ENCODE results near the gene SLC34A2.

Gene SLC34A2

DNA sequence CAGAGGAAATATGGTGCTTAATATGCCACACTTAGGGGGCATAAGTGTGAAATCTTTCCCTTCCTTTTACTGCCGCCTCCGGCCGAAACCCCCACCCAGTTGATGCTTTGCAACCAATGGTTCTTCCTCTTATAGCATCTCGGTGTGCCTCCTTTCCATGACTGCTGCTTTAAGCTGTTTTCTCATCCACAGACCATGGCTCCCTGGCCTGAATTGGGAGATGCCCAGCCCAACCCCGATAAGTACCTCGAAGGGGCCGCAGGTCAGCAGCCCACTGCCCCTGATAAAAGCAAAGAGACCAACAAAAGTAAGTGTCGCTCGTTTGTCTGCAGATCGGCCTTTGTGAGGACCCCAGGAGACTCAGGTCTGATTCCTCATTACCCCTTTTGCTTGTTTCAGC lies 6.7 kb downstream of the SLC34A2 start:
- DNase-seq = no peak

GRCh38 chr4:25663781-25664180 lies 8.1 kb downstream of the SLC34A2 start:
- no peak for DNase-seq

- DNase-seq = no peak
Measured at GRCh38 chr4:25666031-25666630, 10.5 kb downstream of the SLC34A2 start.

GRCh38 chr4:25667931-25668557 lies 12.4 kb downstream of the SLC34A2 start:
- DNase-seq = no peak

GRCh38 chr4:25670991-25671390 lies 15.3 kb downstream of the SLC34A2 start:
- DNase-seq = no peak

DNA sequence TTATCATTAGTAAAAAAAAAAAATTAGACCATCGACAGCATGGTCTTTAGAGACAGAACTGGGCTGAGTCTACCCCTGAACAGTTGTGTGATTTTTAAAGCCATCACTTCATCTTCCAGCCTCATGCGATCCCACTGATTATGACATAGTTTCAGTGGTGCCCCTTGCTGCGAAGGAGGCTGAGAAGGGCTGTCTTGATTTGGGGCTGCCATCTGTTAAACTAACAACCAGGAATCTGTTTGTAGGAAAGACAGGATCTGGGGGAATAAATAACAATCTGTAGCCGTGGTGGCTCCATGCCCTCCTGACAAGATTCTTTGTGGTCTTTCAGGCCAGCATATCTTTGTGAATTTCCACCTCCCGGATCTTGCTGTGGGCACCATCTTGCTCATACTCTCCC lies 17.1 kb downstream of the SLC34A2 start:
- DNase-seq = no peak

DNA sequence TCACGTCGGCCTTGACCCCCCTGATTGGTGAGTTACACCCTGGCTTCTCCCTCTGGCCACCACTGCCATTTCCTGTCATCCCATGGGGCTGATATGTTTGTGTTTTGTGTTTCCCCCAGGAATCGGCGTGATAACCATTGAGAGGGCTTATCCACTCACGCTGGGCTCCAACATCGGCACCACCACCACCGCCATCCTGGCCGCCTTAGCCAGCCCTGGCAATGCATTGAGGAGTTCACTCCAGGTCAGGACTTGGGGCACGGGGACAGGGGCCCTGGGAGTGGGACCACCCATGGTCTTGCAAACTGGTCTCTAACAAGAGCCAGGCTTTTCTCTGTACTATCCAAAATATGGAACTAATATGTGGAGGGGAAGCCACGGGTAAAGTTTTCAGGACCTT lies 18.7 kb downstream of the SLC34A2 start:
- DNase-seq = no peak

- no peak for DNase-seq
Measured at GRCh38 chr4:25676221-25676620, 20.6 kb downstream of the SLC34A2 start.

DNA sequence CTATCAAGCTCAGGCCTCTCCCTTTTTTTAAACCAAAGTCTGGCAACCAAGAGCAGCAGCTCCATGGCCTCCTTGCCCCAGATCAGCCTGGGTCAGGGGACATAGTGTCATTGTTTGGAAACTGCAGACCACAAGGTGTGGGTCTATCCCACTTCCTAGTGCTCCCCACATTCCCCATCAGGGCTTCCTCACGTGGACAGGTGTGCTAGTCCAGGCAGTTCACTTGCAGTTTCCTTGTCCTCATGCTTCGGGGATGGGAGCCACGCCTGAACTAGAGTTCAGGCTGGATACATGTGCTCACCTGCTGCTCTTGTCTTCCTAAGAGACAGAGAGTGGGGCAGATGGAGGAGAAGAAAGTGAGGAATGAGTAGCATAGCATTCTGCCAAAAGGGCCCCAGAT lies 21.5 kb downstream of the SLC34A2 start:
- no peak for DNase-seq

DNA sequence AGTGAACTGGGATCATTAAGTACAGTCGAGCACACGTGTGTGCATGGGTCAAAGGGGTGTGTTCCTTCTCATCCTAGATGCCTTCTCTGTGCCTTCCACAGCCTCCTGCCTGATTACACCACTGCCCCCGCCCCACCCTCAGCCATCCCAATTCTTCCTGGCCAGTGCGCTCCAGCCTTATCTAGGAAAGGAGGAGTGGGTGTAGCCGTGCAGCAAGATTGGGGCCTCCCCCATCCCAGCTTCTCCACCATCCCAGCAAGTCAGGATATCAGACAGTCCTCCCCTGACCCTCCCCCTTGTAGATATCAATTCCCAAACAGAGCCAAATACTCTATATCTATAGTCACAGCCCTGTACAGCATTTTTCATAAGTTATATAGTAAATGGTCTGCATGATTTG lies 22.3 kb downstream of the SLC34A2 start:
- no peak for DNase-seq

DNA sequence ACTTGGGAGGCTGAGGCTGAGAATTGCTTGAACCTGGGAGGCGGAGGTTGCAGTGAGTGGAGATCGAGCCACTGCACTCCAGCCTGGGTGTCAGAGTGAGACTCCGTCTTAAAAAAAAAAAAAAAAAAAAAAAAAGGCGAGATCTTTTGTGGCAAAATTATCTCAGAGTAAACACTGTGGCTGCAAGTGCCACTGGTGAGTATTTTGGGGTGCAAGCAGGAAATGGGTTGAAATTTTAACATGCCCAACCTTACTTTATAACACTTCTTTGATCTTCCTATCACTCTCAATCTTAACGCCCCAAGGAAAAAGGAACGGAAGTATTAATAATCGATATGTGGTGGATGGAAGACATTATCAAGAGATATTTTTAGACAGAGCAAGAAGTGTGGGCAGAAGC lies 32.1 kb downstream of the SLC34A2 start:
- no peak for DNase-seq

DNA sequence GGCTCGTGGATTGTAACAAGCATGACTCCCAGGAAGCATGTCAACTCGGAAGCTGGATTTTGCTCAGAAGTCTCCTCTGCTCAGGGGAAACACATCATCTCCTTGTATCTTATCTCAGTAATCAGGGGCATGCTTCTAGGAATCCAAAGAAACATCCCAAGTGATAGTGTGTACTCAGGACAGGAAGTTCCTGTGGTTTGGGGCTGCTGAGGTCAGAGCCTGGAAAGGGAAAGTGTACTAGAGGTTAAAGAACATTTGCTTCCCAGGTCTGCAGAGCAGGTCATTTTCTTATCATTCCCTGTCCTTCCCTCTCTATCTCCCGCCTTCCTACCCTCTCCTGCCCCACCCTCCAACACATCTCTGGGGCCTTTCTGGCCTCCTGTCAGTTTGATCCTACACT lies 38.8 kb downstream of the SLC34A2 start:
- no peak for DNase-seq

GRCh38 chr4:25696409-25696808 lies 40.8 kb downstream of the SLC34A2 start:
- no peak for DNase-seq

GRCh38 chr4:25697516-25697915 lies 41.9 kb downstream of the SLC34A2 start:
- no peak for DNase-seq

DNA sequence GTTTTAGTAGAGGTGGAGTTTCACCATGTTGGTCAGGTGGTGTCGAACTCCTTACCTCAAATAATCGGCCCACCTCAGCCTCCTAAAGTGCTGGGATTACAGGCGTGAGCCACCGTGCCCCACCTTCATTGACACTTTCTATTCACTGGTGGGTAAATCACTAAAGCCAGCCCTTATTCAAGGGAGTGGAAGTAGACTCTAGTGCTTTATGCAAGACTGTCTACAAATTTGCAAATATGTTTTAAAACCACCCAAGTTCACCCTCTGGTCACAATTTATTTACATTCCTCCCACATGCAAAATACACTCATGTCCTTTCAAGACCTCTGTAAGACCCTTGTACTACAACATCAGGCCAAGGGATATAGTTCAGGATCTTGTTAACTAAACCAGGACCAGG lies 45.0 kb downstream of the SLC34A2 start:
- no peak for DNase-seq

DNA sequence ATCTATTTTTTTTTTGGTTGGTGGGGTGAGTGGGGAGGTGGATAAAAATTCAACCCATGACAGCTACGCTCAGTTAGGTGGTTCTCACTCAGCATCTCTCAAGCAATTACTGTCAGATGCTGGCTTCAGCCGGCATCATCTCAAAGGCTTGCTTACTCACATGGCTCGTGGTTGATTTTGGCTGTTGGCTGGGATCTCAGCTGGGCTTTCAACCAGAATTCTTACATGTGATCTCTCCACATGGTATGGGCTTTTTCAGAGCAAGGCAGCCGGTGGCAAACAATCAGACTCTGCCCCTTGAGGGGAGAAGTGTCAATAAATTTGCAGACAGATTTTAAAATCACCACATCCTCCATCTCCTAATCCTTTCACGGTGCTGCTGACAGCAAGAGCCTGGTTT lies 47.2 kb downstream of the SLC34A2 start:
- no peak for DNase-seq

DNA sequence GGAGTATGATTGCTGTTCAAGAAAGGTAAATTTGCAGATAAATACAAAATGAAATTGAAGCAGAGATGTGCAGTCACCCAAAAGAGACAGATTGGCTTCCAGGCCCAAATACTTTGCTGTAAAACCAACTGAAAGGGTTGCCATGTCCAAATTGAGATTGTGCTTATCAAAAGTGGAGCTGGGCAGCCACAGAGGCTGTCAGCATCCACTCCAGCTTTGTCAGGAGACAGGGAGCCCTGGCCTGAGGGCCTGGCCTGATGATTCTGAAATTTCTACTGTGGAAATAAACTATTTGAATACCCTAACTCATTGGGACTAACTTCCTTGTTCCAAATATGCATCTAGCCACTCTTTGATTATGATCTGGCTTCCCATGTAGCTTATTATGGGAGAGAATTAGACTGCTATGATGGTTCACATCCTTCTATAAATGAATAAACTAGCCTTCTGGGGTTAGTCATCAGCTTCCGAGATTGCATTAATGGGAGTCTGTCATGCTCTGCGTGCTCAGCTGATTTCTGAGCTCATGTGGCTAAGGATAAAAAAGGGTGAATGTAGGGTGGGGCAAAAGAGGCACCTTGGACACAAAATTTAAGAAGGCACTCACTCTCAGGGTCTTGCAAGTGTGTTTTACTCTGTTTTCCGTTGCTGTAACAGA lies 48.2 kb downstream of the SLC34A2 start:
- no peak for DNase-seq

DNA sequence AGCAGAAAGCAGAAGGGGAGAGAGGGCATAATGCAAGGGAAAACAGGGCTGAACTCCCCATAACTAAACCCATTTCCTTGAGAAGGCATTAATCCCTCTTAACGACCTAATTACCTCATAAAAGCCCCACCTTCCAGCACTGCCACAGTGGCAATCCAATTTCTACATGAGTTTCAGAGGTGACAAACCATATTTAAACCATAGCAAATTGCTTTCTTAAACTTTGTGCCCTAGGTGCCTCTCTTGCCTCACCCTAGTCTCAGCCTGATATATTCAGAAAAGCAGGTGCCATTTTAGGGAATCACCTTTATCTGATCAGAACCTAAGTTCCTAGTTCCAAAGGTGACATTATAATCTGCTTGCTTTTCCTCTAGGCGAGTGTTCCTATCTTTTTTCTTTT lies 48.9 kb downstream of the SLC34A2 start:
- DNase-seq = no peak

- no peak for DNase-seq
Measured at GRCh38 chr4:25710637-25711036, 55.0 kb downstream of the SLC34A2 start.

- DNase-seq = no peak
Measured at GRCh38 chr4:25712611-25713010, 57.0 kb downstream of the SLC34A2 start.

DNA sequence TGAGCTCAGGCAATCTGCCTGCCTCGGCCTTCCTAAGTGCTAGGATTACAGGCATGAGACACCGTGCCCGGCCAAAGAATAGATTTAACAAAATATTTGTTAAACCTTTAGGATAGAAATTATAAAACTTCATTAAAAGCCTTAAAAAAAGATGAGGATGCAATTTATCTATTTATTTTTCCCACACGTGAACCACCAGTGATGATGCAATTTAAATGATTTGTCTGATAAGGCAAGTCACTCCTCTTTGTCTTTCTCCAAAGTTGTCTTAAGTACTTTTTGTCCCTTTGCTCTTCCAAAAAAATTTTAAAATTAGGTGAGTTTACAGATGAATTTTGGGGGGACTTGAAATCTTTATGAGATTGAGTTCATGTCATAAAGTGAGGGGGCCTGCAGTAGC lies 58.2 kb downstream of the SLC34A2 start:
- no peak for DNase-seq

GRCh38 chr4:25722964-25723363 lies 67.3 kb downstream of the SLC34A2 start:
- DNase-seq = no peak

- no peak for DNase-seq
Measured at GRCh38 chr4:25723409-25723808, 67.8 kb downstream of the SLC34A2 start.

GRCh38 chr4:25725870-25726269 lies 70.2 kb downstream of the SLC34A2 start:
- no peak for DNase-seq

Measured in activated CD8-positive, alpha-beta memory T cell treated with anti-CD3 and anti-CD28 coated beads for 24 hours (primary cell).